Osteocyte (in vitro differentiated cells): ENCODE measurements around the gene SORCS3. TPM values are rescaled to one million over a fixed set of nuclear protein-coding genes. Genes with fewer than 3 reads are reported as not detected.

Experiments
- DNase-seq: peaks from one replicate; pipeline ENCODE4 v3.0.0; 2021; ENCODE audit warnings: mixed read lengths; ENCODE audit not compliant: unreplicated experiment; ENCODE audit errors: extremely low spot score
- H3K27ac Mint-ChIP-seq: one replicate; pipeline ENCODE4 v1.8.0; 2021; ENCODE audit warnings: mild to moderate bottlenecking, mixed read lengths; ENCODE audit not compliant: unreplicated experiment
- H3K27me3 Mint-ChIP-seq: one replicate; pipeline ENCODE4 v1.8.0; 2021; ENCODE audit warnings: mixed read lengths; ENCODE audit not compliant: unreplicated experiment
- H3K36me3 Mint-ChIP-seq: one replicate; pipeline ENCODE4 v1.8.0; 2021; ENCODE audit warnings: mixed read lengths; ENCODE audit not compliant: unreplicated experiment
- H3K4me1 Mint-ChIP-seq: one replicate; pipeline ENCODE4 v1.8.0; 2021; ENCODE audit warnings: mixed read lengths; ENCODE audit not compliant: unreplicated experiment
- H3K4me3 Mint-ChIP-seq: one replicate; pipeline ENCODE4 v1.8.0; 2021; ENCODE audit warnings: mild to moderate bottlenecking, moderate library complexity, mixed read lengths; ENCODE audit not compliant: unreplicated experiment
- H3K9me3 Mint-ChIP-seq: one replicate; pipeline ENCODE4 v1.8.0; 2021; ENCODE audit warnings: mixed read lengths; ENCODE audit not compliant: unreplicated experiment
- total RNA-seq: library from RNA; stranded (reverse); gene quantifications from 2 replicates; pipeline ENCODE4 v1.2.1, GENCODE V29; 2021
- TF ChIP-seq, protein P1 (sequence below): fragments of 200-600 bp; sonication (generic); IDR thresholded peaks from 2 replicates; pipeline ENCODE4 v1.5.0; 2021; ENCODE audit warnings: antibody characterized with exemption, mild to moderate bottlenecking, moderate library complexity

Gene SORCS3
- total RNA-seq, 1 donor from 2014 or later: not detected

DNA sequence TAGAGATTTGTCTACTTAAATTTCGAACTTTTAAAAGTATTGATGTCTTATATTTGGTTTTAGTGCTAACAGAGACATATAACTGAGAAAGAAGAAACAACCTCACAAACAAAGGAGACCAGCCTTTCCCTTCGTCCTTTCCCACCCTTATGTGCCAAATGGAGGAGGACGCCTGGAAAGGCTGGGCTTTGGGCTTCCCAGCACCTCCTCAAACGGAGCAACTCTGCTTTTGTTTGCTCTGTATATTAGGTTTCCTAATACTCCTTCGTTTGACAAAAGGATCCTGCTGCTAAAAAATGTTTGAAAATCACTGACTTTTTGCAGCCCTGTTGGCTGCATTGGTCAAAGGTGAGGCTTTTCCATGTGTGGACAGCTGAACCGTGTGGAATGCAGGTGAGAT is 471.8 kb downstream of the SORCS3 start:
- TF ChIP-seq, protein P1, sequence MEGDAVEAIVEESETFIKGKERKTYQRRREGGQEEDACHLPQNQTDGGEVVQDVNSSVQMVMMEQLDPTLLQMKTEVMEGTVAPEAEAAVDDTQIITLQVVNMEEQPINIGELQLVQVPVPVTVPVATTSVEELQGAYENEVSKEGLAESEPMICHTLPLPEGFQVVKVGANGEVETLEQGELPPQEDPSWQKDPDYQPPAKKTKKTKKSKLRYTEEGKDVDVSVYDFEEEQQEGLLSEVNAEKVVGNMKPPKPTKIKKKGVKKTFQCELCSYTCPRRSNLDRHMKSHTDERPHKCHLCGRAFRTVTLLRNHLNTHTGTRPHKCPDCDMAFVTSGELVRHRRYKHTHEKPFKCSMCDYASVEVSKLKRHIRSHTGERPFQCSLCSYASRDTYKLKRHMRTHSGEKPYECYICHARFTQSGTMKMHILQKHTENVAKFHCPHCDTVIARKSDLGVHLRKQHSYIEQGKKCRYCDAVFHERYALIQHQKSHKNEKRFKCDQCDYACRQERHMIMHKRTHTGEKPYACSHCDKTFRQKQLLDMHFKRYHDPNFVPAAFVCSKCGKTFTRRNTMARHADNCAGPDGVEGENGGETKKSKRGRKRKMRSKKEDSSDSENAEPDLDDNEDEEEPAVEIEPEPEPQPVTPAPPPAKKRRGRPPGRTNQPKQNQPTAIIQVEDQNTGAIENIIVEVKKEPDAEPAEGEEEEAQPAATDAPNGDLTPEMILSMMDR: no peak
- no peak overlapping the region for H3K27ac Mint-ChIP-seq
- no peak for DNase-seq
- H3K4me3 Mint-ChIP-seq: no peak overlapping the region
- H3K4me1 Mint-ChIP-seq: no peaks in the 10 kb centered on the region
- peaks cover 20% of the 10 kb centered on the region for H3K9me3 Mint-ChIP-seq
- no peaks in the 10 kb centered on the region for H3K27me3 Mint-ChIP-seq
- H3K36me3 Mint-ChIP-seq: no peaks in the 10 kb centered on the region

DNA sequence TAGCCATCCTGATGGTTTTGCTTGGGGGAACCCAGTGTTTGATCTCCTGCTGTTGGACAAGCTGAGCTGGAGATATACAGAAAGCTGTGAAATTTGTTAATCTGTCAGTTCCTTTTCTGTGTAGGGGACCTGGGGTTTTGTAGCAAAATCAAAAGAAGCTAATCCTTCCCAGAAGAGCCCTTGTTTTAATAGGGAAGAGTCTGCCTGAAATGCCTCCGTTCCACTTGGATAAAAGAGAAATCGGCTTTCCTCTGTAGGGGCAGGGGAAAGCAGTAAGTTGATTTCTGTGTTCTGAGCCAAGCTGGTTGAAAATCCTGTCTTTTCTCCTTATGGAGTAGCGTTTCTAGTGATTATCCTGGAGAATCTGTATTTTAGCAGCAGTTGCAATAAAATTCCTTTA is 472.6 kb downstream of the SORCS3 start:
- H3K4me3 Mint-ChIP-seq: no peak overlapping the region

DNA sequence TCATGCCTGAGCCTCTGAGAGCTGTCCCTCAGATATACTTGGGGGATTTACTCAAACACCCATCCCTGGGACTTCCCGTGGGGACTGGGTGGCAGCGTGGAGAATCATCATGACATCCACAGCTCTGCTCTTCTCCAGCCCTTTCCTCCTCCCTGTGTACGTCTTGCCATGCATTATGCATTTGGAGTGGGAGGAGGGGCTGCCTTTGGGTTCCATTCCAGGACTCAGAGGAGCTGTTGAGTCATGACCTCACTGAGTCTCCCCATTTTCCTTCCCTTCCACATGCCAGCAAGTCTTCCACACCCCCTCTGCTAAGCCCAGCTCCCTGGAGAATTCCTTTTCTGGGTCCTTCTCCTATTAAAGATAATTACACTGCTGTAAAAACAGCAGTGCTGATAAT is 480.7 kb downstream of the SORCS3 start:
- Mint-ChIP-seq H3K9me3 (peaks cover 37% of the 10 kb centered on the region), H3K4me1 (no peaks in the 10 kb centered on the region), H3K27ac (no peak overlapping the region)

More for the DNA sequence above, 472.6 kb downstream of the SORCS3 start:
- no peak overlapping the region for H3K27ac Mint-ChIP-seq
- TF ChIP-seq, protein P1: no peak
- H3K27me3 Mint-ChIP-seq: no peaks in the 10 kb centered on the region
- no peaks in the 10 kb centered on the region for H3K4me1 Mint-ChIP-seq
- peaks cover 25% of the 10 kb centered on the region for H3K9me3 Mint-ChIP-seq
- H3K36me3 Mint-ChIP-seq: no peaks in the 10 kb centered on the region
- DNase-seq: no peak

DNA sequence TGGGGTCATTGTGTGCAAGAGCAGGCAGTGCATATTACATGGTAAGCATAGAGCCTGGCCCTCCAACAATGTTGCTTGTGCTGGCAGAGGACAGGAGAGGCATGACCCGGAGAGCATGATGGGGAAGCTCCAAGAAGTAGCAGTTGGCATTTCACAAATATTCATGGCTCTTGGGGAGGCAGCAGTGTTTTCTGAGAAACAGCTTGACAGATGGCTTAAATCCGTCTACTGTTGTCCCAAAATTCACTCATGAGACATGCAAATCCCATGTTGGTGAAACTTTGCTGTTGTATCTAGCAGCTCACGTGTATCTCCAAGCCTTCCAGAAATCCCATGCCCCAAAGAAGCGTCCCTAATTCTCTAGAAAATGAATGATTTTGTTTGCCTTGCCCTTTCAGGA is 487.0 kb downstream of the SORCS3 start:
- Mint-ChIP-seq H3K27me3 (no peaks in the 10 kb centered on the region), H3K4me1 (no peaks in the 10 kb centered on the region), H3K4me3 (no peak overlapping the region), H3K27ac (no peak overlapping the region), H3K9me3 (peaks cover 39% of the 10 kb centered on the region), H3K36me3 (no peaks in the 10 kb centered on the region)
- DNase-seq: no peak
- TF ChIP-seq, protein P1: no peak

More for the DNA sequence above, 480.7 kb downstream of the SORCS3 start:
- H3K27me3 Mint-ChIP-seq: no peaks in the 10 kb centered on the region
- H3K4me3 Mint-ChIP-seq: no peak overlapping the region
- DNase-seq: no peak
- no peaks in the 10 kb centered on the region for H3K36me3 Mint-ChIP-seq
- TF ChIP-seq, protein P1: no peak

DNA sequence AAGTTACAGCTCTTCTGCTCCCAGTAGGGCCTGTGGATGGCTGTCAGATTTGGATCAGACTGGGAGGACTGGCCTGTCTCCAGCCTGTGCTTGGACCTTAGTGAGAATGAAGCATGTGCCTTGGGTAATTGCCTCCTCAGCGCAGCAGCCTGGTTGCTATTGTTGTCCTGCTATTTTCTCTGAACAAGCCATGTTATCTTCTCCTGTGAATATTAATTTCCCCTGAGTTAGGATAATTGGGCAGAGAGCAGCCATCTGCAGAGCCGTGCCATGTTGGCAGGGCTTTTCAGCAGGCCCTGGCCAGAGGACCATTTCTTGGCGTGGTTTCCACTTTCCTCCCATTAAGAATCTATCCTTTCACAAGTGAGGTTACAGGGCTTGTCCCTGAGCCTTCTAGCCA is 497.3 kb downstream of the SORCS3 start:
- no peaks in the 10 kb centered on the region for H3K27me3 Mint-ChIP-seq
- peaks cover 40% of the 10 kb centered on the region for H3K9me3 Mint-ChIP-seq
- no peaks in the 10 kb centered on the region for H3K36me3 Mint-ChIP-seq
- no peaks in the 10 kb centered on the region for H3K4me1 Mint-ChIP-seq
- no peak overlapping the region for H3K27ac Mint-ChIP-seq
- no peak for DNase-seq
- H3K4me3 Mint-ChIP-seq: no peak overlapping the region
- TF ChIP-seq, protein P1: no peak
